NCI-H146 treated with DMSO at 0.1 percent for 48 hours (cell line): ENCODE results near the gene GNPAT.
A peak's percentile ranks its signal among the peaks of the same experiment; 100 is the strongest.

ENCODE experiments used
- DNase-seq: peaks from one replicate; lab custom pipeline; 2025; ENCODE audit not compliant: unreplicated experiment; lab: John Stamatoyannopoulos, UW

The GNPAT gene

DNA sequence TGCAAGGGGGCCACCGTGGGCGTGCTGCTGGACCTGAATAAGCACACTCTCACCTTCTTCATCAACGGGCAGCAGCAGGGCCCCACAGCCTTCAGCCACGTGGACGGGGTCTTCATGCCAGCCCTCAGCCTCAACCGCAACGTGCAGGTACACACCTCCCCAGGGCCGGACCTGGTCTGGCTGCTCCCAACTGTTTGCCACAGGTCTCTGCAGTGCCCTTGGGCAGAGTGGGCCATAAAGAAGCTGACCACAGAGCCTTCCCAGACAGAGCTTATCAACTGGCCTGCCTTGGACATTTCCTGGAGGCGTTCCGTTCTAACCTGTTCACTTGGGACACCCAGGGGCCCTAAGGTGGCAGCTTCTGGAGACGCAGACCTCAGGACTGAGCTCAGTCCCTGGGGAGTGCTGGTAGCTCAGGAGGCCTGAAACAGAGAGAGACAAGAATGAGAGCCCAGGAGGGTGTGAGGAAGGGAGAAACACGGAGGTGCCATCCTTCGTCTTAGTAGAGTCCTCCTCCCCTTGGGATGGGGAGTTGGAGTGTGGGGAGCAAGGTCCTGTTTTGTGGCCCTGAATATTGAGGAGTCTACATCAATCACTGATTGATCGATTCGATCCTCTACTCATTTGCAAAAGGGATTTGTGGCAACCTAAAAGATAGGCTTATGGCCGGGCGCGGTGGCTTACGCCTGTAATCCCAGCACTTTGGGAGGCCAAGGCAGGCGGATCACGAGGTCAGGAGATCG is 27.0 kb upstream of the GNPAT start:
- no peak for DNase-seq

DNA sequence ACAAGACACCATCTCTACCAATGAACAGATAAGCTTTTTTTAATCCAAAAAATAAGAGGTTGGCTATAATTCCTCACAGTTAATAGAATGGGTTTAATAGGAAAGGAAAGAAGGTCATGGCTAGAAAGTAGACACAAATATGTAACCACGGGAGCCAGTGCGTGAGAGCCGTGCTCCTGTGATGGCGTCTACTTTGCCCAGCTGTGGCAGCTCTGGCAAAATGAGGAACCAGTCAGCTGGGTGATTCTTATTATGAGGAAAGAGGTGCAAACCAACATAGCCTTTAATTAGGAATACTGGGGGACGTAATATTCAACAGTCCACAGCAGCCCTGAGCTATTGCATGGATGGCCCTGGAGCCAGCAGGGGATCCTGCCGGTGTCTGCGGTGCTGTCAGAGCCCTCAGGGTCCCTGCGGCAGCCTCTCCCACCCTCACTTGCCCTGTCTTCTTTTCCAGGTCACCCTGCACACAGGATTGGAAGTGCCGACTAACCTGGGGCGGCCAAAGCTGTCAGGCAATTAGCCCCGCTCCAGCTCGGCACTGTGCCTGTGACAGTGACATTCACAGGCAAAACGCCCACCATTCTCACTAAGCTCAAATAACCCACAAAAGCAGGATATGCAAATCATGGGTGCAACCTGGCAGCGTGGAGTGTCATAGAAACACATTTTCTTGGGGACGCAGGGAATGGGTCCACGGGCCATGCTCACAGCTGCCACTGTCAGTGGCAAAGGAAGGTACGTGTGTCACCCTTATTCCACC is 25.9 kb upstream of the GNPAT start:
- no peak for DNase-seq

DNA sequence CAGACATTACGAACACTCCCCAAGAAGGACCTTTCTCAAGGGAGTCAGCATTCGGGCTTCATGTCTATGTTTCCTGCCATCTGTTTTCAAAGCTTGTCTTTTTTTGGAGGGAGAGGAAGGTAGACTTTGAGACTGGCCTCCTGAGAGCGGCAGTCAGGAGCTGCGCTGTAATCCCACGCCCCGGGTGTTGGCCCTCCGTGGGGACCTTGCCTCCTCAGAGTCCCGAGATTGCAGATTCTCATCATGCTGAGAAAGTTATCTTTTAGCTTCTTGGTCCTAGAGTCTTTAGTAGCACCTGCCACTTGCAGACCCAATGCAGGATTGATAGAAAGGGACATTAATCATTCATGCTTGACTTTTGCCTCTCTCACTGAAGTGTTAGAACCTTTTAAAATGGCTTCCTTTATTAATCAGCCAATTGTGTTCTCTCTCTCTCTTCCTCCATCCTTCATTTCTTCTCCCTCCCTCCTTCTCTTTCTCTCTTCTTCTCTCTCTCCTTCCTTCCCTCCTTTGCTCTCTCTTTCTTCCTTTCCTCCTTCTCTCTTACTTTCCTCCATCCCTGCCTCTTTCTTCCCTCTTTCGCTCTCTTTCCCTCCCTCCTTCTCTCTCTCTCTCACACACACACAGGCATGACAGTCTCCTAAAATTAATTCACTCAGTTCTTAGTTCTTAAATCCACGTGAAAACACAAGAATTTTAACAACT is 25.2 kb upstream of the GNPAT start:
- DNase-seq, result no peak

DNA sequence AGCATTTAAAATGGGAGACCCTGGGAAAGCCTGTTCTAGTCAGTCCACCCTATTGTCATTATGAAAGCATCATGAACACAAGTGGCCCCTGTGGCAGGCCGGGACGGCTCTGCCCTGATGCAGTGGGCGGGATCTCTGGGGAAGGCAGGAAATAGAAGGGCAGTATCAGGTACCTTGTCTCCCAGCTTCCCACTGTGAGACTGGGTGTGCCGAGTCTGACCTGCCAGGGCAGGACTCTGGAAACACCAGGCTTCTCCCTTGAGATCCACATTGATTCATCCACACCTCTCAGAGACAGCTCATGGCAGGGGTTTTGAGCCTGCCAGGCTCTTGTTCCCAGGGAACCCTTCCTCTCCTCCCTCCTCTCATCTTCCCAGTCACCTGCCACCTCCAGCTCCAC is 24.5 kb upstream of the GNPAT start:
- no peak for DNase-seq

DNA sequence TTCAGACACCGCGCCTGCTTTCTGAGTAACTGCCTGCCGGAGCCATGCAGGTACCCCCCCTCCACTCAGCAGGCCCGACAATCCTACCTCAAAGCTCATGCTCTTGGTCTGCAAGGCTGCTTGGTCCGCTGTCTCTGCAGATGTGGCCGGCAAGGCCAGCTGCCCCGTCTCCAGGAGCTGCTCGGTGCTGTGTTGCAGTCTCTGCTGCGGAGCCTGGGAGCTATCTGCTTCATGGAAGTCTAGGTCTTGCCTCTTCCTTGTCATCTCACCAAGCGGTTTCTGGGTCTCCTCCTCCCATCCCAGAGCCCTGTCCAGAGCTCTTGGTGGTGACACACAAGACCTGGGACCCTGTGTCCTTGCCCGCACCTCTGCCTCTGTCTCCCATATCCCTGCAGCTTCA is 24.0 kb upstream of the GNPAT start:
- DNase-seq, result no peak

DNA sequence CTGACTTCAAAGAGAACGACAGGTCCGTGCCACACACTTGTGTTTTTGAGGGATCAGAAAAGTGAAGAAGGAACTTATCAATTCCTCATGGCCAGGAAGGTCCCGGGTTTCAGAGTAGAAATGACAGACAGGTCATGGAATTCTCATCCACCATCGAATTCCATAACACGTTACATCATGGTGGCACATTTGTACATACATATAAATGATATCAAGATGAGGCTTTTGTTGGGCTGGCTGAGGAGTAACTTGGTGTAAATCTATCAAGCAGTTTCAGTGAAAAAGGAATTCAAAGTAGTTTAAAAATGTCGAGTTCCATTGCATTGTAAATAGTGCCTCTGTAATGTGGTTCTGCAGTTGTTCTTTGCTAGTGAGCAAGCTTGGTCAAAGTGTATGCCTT is 22.9 kb upstream of the GNPAT start:
- no peak for DNase-seq

DNA sequence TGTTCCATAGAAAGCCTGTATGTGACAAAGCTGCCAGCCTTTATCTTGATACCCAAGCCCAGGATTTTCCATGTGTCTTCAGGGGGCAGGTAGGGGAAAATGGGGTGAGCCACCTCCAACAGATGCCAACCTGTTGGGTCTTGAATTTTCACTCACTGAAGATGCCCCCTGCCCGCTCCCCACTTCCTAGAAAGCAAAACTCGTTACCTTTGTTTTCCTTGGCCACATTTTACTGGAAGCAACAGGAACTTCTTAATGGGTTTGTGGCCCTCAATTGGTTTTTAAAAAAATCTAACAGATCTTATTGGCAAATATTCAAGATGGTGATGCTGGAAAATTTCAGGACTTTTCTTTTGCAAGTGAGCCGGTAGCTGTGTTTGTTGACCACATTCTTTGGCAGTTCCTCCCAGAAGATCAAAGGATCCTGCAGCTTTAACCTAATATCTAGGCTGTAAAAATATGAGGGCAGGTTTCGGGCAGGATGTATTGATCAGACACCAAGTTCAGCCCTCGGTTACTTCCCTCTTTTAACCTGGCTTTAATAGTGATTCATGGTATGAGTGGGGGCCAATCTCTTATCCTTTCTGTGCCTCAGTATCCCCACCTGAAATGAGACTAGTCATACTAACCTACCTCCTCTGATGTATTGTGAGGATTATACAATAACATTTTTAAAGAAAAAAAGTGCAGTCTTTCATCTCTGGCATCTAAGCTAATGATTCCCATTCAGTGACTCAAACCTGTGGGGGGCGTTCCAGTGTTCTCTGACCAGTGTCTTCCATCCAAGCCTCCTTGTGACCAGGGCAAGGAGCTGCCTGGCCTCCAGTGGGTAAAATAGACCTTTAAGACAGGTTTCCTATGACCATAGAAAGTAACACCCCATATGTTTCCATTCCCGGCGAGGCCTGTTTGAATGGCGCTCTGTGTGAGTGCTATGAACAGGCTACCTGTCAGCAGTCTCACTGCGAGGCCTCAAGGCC is 21.3 kb upstream of the GNPAT start:
- no peak for DNase-seq

DNA sequence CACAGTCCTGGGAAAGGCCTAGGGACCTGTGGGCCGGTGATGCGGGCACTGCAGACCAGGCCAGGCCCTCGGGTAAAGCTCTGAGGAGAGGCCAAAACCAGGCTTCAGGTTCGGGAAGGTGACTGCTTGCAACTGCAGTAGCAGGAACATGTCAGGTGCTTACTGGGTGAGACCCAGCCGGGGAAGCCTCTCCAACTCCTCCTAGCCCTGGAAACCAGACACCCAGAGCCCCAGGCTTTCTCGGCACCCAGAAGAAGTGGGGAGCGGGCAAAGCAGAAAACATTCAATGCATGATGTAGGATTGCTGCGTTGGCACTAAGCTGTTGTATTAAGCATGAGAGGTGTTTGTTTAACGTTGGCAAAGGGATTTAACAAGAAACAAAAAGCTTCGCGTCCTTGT is 20.2 kb upstream of the GNPAT start:
- no peak for DNase-seq

DNA sequence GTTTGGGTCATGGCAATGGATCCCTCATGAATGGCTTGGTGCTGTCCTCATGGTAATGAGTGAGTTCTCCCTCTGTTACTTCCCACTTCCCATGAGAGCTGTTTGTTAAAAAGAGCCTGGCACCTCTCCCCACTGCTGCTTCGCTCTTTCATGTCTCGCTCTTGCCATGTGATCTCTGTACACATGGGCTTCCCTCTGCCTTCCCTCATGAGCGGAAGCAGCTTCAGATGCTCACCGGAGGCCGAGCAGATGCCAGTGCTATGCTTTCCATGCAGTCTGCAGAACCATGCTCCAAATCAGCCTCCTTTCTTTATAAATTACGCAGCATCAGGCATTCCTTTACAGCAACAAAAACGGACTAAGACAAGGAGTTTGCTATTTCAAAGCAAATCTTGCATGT is 14.9 kb upstream of the GNPAT start:
- no peak for DNase-seq

DNA sequence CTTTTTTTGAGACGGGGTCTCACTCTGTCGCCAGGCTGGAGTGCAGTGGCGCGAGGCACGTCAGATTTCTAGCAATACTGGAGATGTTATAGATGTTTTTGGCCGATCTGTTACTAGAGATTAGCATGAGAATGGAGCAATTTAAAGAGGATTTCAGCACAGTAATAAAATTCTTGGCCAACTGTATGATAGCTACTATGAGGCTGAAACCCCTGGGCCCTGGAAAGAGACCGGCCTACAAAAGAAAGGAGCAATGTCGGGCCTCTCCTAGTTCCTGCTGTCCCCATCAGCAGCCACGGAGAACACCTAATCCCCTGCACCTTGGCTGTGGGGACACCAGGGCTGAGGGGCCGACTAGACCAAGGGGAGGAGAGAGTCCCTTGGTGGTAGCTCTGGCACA is 9.5 kb upstream of the GNPAT start:
- DNase-seq, result no peak

DNA sequence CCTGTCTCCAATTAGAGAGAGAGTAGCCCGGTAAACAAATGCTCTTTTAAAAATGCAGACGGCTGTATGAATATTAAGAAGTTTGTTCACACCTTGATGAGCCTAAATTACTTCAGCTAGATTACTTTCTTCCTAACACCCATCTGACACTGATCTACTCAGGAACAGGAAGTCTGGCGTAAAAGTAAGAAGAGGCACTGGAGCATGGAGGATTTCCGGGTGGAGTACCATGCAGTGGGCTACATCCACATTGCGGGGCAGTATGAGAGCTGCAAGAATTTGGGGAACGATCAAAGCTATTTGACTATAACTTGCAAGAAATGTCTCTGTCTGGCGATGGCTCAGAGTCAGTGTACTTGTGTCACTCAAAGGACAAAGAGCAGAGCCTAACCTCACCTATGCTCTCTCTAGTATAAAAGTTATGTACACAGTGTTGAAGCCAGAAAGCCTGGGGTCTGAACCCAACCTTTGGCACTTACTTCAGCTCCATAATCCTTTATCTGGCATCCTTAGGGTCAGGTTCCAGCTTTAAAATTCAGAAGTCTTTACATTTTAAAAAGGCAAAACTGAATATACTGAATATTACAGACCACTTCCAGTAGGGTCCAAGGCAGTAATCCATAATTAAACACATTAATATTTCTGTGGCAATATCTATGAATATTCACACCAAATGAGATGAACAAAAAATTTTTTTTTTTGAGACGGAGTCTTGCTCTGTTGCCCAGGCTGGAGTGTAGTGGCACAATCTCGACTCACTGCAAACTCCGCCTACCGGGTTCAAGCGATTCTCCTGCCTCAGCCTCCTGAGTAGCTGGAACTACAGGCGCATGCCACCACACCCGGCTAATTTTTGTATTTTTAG is 7.9 kb upstream of the GNPAT start:
- no peak for DNase-seq

DNA sequence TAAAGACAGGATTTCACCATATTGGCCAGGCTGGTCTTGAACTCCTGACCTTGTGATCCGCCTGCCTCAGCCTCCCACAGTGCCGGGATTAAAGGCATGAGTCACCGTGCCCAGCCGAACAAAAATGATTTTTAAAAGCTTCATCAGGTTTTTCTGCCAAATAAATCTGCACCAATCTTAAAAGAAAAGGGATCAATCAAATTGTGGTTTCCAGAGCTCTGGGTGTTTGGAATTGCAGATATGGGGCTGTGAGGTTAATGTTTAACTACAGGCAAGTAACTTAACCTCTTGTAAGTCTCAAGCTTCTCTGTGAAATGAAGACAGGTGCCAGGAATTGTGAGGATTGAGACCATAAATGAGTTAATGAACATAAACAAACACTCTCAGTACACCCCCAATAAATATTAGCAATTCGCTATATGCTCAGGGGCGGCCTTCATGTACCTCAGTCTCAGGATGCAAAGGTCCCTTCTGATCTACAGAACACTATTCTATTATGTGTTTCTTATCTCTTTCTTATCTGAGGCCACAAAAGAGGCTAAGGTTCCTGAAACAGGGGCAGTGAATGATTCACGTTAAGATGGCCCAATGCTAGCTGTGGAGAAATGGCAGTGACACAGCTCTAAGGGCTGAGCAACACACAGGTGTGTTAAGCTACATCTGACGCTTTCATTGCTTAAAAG is 7.1 kb upstream of the GNPAT start:
- no peak for DNase-seq

DNA sequence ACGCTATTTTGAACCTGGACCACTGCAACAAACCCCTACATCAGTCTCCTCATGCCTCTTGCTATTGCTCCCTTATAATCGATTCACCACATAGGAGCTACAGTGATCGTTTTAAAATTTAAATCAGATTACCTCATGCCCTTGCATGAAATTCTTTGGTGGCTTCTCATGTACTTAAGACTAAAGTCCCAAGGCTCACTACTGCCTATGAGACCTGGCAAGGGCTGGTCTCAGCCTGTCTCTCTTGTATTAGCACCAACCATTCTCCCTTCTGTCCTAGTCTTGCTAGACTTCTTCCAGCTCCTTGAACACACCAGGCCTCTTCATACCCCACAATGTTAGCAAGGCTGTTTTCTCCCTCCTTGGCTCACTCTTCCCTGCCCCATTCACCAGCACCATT is 6.5 kb upstream of the GNPAT start:
- no peak for DNase-seq

DNA sequence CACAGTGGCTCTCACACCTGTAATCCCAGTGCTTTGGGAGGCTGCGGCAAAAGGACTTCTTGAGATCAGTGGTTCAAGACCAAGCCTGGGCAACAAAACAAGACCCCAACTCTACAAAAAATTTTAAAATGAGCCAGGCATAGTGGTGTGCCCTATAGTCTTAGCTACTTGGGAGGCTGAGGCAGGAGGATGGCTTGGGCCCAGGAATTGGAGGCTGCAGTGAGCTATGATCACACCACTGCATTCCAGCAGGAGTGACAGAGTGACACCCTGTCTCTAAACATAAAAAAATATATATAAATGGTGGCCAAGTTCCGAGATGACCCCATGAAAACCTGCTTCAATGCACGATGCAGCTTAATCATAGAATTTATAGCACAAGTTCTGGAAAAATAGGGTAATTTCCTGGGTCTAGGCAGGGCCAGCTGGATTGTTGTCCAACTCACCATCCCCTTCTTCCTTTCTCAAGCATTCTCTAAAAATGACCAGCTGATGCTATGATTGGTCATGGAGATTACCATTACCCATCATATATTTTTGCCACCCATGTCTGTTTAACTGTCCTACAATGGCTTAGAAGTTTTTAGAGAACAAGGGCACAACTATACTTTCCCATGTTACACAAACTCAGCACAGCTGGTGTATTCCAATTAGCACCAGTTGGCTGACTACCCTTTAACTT is 5.3 kb upstream of the GNPAT start:
- DNase-seq, result no peak

DNA sequence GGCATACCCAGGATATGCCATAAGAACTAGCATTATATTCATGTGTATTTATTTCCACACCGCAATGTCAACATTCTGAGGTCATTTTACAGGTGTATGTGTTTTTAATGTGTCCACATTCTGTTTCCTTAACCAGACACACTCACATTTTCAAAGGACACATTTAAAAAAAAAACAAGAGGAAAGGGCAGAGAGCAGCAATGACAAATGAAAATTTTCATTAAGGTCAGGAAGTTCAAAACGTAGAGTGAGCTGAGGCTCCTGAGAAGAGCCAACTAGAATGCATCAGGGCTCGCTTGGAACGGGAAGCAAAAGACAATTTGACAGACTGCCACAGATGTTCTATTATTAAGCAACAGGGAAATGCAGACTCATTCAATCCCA is 4.8 kb upstream of the GNPAT start:
- no peak for DNase-seq

DNA sequence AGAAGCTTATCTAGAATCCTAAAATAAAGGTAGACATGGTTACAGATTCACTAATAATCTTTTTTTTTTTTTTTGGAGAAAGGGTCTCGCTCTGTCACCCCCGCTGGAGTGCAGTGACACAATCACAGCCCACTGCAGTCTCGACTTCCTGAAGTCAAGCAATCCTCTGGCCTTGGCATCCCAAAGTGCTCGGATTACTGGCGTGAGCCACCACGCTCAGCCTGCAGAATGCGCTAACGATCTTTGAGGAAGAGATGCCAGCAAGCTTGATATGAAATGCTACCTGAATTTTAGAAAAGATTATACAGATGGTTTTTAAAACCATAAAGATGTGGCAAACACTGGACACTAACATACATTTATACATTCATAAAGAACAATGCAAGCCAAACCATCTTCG is 4.1 kb upstream of the GNPAT start:
- no peak for DNase-seq

DNA sequence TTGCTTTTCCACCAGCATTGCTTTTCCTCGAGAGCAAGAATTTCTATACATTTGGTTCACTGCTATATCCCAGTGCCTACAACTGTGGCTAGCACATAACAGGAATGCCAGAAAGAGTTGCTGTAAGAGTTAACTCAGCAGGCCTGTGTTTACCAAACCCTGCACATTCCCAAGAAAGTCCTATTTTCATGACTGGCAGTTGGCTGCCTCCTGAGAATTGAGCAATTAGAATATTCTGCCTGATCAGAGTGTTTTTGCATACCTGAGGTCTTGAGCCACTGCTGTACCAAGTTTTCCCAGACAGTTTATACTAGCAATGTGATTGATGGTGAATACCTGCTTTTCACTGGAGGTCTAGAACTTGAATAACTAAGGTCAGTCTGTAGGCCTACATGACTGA is 2.7 kb upstream of the GNPAT start:
- no peak for DNase-seq

DNA sequence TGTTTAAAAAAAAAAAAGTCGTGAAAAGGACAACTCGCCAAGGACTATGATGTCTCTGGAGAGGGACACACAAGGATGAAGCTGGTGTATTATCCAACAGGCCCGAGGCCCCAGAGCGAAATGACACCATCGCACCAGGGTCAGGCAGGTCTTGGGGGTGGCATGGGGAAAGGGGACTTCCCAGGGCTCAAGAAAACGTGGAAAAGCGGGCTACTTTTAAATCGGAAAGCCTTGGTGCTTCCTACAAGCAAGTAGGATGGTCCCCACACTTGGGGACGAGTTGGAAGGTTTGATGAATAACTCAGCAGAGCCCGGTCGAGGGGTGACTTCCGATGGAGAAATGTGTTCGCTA is 505 bp upstream of the GNPAT start:
- DNase-seq, result no peak

DNA sequence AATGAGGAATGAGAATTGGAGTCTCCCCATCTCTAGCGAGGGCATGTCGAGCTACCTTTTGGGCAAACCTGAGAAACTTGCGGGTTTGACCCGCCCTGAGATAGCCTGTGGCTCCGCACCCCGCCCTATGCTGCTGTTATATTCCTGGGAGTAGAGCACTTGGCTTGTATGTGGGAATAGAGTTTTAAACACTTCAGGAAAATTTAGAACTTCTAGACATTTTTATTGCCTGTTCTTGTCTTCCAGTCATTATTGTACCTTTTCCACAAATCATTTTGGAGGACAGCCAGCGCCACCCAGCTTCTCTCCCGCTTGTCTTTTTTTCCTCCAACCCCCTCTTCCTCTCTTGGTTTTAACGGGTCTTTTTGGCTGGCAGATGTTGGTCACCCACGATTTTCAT is 738 bp downstream of the GNPAT start:
- DNase-seq, result peak; percentile 10
